ENCODE data around the gene BEST1.

The BEST1 gene

DNA sequence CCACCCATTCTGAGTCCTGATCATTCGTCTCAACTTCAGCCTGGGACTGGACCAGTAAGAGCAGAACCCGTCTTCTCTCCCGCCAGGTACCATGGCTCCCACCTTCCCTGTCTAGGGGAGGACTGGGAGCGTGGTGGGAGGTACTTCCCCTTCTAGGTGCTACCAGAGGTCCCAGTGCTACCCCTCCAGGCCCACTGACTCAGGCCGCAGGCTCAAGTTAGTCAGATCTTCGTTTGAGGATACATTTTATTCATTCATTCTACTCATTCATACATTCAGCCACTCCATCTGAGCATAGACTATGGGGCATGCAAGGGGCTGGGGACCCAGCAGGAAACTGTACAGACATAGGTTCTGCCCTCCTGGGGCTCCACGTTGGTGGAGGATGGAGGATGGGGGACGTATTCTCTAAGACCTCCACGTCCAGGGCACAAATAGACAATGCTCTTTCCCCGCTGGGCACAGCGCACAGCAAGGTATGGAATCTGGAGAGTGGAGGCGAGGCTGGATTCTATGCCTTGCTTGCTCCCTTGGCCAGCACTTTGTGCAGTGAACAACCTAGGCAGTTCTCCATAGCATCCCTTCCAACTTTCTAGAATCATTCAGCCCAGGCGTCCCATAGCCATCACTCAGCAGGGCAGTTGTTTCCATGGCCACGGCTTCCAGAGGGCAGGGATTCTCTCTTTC, 31.8 kb upstream of the BEST1 start:
- Histone ChIP-seq H3K4me3 (ENCODE audit: low read length) (no peak overlapping the region), H3K27me3 (ENCODE audit: control insufficient read depth, insufficient read depth, low read length) (peaks cover 18% of the 10 kb centered on the region), H3K4me2 (ENCODE audit: low read length) (peak overlapping the region; percentile 79), H3K9ac (ENCODE audit: low read depth, low read length) (no peak overlapping the region), H3K9me3 (replicated peaks; ENCODE audit: low read length) (no peaks in the 10 kb centered on the region), H3K36me3 (ENCODE audit: insufficient read depth, low read length) (no peaks in the 10 kb centered on the region), H3K4me1 (ENCODE audit: control insufficient read depth, insufficient read depth, low read length) (peaks cover 23% of the 10 kb centered on the region)

- H3K36me3 ChIP-seq (ENCODE audit: insufficient read depth, low read length), result no peaks in the 10 kb centered on the region
- no peak overlapping the region for H3K4me2 ChIP-seq (ENCODE audit: low read length)
- H3K9ac ChIP-seq (ENCODE audit: low read depth, low read length), result no peak overlapping the region
- peaks cover 18% of the 10 kb centered on the region for H3K27me3 ChIP-seq (ENCODE audit: control insufficient read depth, insufficient read depth, low read length)
- no peak overlapping the region for H3K4me3 ChIP-seq (ENCODE audit: low read length)
- peaks cover 28% of the 10 kb centered on the region for H3K4me1 ChIP-seq (ENCODE audit: control insufficient read depth, insufficient read depth, low read length)
- H3K9me3 ChIP-seq (replicated peaks; ENCODE audit: low read length), result no peaks in the 10 kb centered on the region
These were observed 31.0 kb upstream of the BEST1 start for GRCh38 chr11:61918938-61919704.

- Histone ChIP-seq H3K36me3 (ENCODE audit: insufficient read depth, low read length) (no peaks in the 10 kb centered on the region), H3K27me3 (ENCODE audit: control insufficient read depth, insufficient read depth, low read length) (peaks cover 18% of the 10 kb centered on the region), H3K4me1 (ENCODE audit: control insufficient read depth, insufficient read depth, low read length) (peaks cover 28% of the 10 kb centered on the region), H3K9me3 (replicated peaks; ENCODE audit: low read length) (no peaks in the 10 kb centered on the region), H3K4me3 (ENCODE audit: low read length) (no peak overlapping the region), H3K4me2 (ENCODE audit: low read length) (no peak overlapping the region), H3K9ac (ENCODE audit: low read depth, low read length) (no peak overlapping the region)
These were observed 30.2 kb upstream of the BEST1 start for GRCh38 chr11:61919705-61920631.

DNA sequence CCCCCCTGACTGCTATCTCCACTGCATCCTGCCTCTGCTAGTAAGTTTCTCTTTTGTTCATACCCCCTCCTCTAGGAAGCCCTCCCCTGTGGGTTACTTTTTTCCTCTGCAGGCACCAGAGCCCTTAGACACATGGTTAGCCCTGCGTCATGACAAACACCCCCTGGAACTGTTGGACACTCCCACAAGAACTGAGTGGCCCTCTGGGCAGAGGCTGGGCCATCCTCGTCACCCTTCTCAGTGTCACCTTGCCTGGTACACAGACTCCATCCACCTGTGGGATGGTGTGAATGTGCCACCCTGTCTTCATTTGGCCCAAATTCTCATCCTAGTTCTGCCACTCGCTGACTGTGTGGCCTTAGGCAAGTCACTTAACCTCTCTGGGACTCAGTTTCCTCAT, 28.7 kb upstream of the BEST1 start:
- H3K9ac ChIP-seq (ENCODE audit: low read depth, low read length), result no peak overlapping the region
- H3K4me3 ChIP-seq (ENCODE audit: low read length), result no peak overlapping the region
- H3K36me3 ChIP-seq (ENCODE audit: insufficient read depth, low read length), result no peaks in the 10 kb centered on the region
- H3K4me2 ChIP-seq (ENCODE audit: low read length), result no peak overlapping the region
- H3K27me3 ChIP-seq (ENCODE audit: control insufficient read depth, insufficient read depth, low read length), result peaks cover 18% of the 10 kb centered on the region
- no peaks in the 10 kb centered on the region for H3K9me3 ChIP-seq (replicated peaks; ENCODE audit: low read length)
- H3K4me1 ChIP-seq (ENCODE audit: control insufficient read depth, insufficient read depth, low read length), result peaks cover 28% of the 10 kb centered on the region

GRCh38 chr11:61922539-61922938, 27.6 kb upstream of the BEST1 start:
- Histone ChIP-seq H3K9ac (ENCODE audit: low read depth, low read length) (no peak overlapping the region), H3K4me2 (ENCODE audit: low read length) (no peak overlapping the region), H3K4me3 (ENCODE audit: low read length) (no peak overlapping the region), H3K36me3 (ENCODE audit: insufficient read depth, low read length) (no peaks in the 10 kb centered on the region), H3K4me1 (ENCODE audit: control insufficient read depth, insufficient read depth, low read length) (peaks cover 20% of the 10 kb centered on the region), H3K27me3 (ENCODE audit: control insufficient read depth, insufficient read depth, low read length) (peaks cover 18% of the 10 kb centered on the region), H3K9me3 (replicated peaks; ENCODE audit: low read length) (no peaks in the 10 kb centered on the region)

DNA sequence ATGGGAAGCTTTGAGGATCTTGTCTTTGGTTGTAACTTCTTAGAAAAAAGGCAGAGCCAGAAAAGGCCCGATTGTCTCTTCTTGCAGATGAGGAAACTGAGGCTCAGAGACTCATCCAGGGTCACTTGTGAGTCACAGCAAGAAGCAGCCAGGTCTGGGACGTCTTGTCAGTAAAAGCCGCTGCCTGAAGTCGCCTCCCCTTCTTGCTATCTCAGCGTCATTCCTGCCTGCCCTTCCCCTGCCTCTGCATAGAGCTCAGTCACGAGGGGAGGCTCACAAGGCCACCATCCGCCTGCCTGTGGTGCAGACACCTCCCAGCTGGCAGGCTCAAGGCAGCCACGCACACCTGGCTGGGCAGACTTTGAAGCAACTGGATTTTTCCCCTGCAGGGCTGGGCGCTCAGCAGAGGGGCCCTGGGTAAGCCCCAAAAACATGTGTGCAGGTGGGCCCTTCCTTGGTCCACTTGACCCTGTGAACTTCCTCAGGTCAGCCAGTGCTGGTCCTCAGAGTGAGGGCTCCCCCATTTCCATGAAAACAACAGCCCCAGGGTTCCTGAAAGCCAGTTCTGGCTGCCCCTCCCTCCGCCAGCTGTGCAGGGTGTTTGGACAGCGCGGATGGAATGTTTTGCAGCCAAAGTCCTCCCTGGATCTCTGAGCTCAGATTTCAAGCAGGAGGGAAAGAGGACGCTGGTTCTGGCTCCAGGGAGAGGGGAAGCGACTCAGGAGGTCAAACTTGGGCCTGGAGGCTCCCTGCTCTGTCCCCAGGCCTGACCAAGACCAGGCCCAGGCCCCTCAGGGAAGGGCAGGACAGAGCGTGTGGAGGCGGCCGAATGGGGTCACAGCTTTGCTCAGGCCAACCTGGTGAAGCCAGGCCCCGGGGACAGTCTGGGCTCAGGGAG, 26.7 kb upstream of the BEST1 start:
- Histone ChIP-seq H3K4me2 (ENCODE audit: low read length) (no peak overlapping the region), H3K9me3 (replicated peaks; ENCODE audit: low read length) (no peaks in the 10 kb centered on the region), H3K36me3 (ENCODE audit: insufficient read depth, low read length) (no peaks in the 10 kb centered on the region), H3K27me3 (ENCODE audit: control insufficient read depth, insufficient read depth, low read length) (peaks cover 14% of the 10 kb centered on the region), H3K4me3 (ENCODE audit: low read length) (no peak overlapping the region), H3K4me1 (ENCODE audit: control insufficient read depth, insufficient read depth, low read length) (peaks cover 15% of the 10 kb centered on the region), H3K9ac (ENCODE audit: low read depth, low read length) (no peak overlapping the region)

GRCh38 chr11:61924064-61924455, 26.1 kb upstream of the BEST1 start:
- Histone ChIP-seq H3K4me1 (ENCODE audit: control insufficient read depth, insufficient read depth, low read length) (peaks cover 15% of the 10 kb centered on the region), H3K9ac (ENCODE audit: low read depth, low read length) (no peak overlapping the region), H3K4me3 (ENCODE audit: low read length) (no peak overlapping the region), H3K4me2 (ENCODE audit: low read length) (no peak overlapping the region), H3K36me3 (ENCODE audit: insufficient read depth, low read length) (no peaks in the 10 kb centered on the region), H3K27me3 (ENCODE audit: control insufficient read depth, insufficient read depth, low read length) (peaks cover 10% of the 10 kb centered on the region), H3K9me3 (replicated peaks; ENCODE audit: low read length) (no peaks in the 10 kb centered on the region)

- Histone ChIP-seq H3K27me3 (ENCODE audit: control insufficient read depth, insufficient read depth, low read length) (peaks cover 3% of the 10 kb centered on the region), H3K9me3 (replicated peaks; ENCODE audit: low read length) (no peaks in the 10 kb centered on the region), H3K9ac (ENCODE audit: low read depth, low read length) (no peak overlapping the region)
These were observed 24.4 kb upstream of the BEST1 start for GRCh38 chr11:61925736-61926135.

DNA sequence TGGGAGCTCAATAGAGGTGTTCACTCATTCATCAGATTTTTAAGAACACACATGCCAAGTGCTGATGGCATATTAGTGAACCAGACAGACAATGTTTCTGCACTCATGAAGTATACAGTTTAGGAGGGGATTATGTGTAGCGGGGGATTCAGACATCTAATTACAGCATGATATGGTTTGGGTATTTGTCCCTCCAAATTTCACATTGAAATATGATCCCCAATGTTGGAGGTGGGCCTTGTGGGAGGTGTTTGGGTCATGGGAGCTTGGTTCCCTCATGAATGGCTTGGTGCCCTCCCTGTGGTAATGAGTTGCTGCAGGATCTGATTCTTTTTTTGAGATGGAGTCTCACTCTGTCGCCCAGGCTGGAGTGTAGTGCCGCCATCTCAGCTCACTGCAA, 23.9 kb upstream of the BEST1 start:
- no peaks in the 10 kb centered on the region for H3K36me3 ChIP-seq (ENCODE audit: insufficient read depth, low read length)
- H3K9me3 ChIP-seq (replicated peaks; ENCODE audit: low read length), result no peaks in the 10 kb centered on the region
- peaks cover 15% of the 10 kb centered on the region for H3K4me1 ChIP-seq (ENCODE audit: control insufficient read depth, insufficient read depth, low read length)
- H3K4me3 ChIP-seq (ENCODE audit: low read length), result no peak overlapping the region
- no peak overlapping the region for H3K9ac ChIP-seq (ENCODE audit: low read depth, low read length)
- H3K27me3 ChIP-seq (ENCODE audit: control insufficient read depth, insufficient read depth, low read length), result peaks cover 8% of the 10 kb centered on the region
- no peak overlapping the region for H3K4me2 ChIP-seq (ENCODE audit: low read length)

More at GRCh38 chr11:61925736-61926135, 24.4 kb upstream of the BEST1 start:
- no peak overlapping the region for H3K4me2 ChIP-seq (ENCODE audit: low read length)
- no peak overlapping the region for H3K4me3 ChIP-seq (ENCODE audit: low read length)
- H3K36me3 ChIP-seq (ENCODE audit: insufficient read depth, low read length), result no peaks in the 10 kb centered on the region
- peaks cover 15% of the 10 kb centered on the region for H3K4me1 ChIP-seq (ENCODE audit: control insufficient read depth, insufficient read depth, low read length)

DNA sequence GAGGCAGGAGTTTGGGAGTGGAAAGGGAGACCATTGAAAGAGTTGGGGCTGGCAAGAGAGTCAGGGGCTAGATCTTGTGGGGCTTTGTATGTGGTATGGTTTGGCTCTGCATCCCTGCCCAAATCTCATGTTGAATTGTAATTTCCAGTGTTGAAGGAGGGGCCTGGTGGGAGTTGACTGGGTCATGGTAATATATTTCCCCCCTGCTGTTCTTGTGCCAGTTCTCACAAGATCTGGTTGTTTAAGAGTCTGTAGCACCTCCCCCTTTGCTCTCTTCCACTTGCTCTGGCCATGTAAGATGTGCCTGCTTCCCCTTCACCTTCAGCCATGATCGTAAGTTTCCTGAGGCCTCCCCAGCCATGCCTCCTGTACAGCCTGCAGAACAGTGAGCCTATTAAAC, 22.6 kb upstream of the BEST1 start:
- Histone ChIP-seq H3K4me1 (ENCODE audit: control insufficient read depth, insufficient read depth, low read length) (peaks cover 14% of the 10 kb centered on the region), H3K9me3 (replicated peaks; ENCODE audit: low read length) (no peaks in the 10 kb centered on the region), H3K4me2 (ENCODE audit: low read length) (no peak overlapping the region), H3K4me3 (ENCODE audit: low read length) (no peak overlapping the region), H3K27me3 (ENCODE audit: control insufficient read depth, insufficient read depth, low read length) (peaks cover 12% of the 10 kb centered on the region), H3K9ac (ENCODE audit: low read depth, low read length) (no peak overlapping the region), H3K36me3 (ENCODE audit: insufficient read depth, low read length) (no peaks in the 10 kb centered on the region)

Measured in skeletal muscle satellite cell (primary cell).